Measurements from ENCODE around the gene RNF8.

RNF8 gene

GRCh38 chr6:37357860-37358259 lies 4.1 kb downstream of the RNF8 start:
- no peaks in the 10 kb centered on the region for H3K9me3 Mint-ChIP-seq
- H3K4me3 Mint-ChIP-seq: no peak overlapping the region
- H3K36me3 Mint-ChIP-seq (ENCODE audit: low read depth): peaks cover 13% of the 10 kb centered on the region
- H3K4me1 Mint-ChIP-seq (ENCODE audit: low read depth): peaks cover 20% of the 10 kb centered on the region
- H3K27me3 Mint-ChIP-seq (ENCODE audit: low read depth): peaks cover 3% of the 10 kb centered on the region
- DNase-seq (ENCODE audit: low spot score): no peak
- H3K27ac Mint-ChIP-seq: no peak overlapping the region

- Mint-ChIP-seq H3K4me1 (ENCODE audit: low read depth) (peaks cover 15% of the 10 kb centered on the region), H3K9me3 (no peaks in the 10 kb centered on the region), H3K27me3 (ENCODE audit: low read depth) (peaks cover 3% of the 10 kb centered on the region), H3K4me3 (no peak overlapping the region), H3K36me3 (ENCODE audit: low read depth) (peaks cover 16% of the 10 kb centered on the region), H3K27ac (no peak overlapping the region)
- DNase-seq (ENCODE audit: low spot score): no peak
Observed at GRCh38 chr6:37359039-37359438, 5.3 kb downstream of the RNF8 start.

GRCh38 chr6:37362101-37362828 lies 8.5 kb downstream of the RNF8 start:
- H3K27ac Mint-ChIP-seq: no peak overlapping the region
- no peak overlapping the region for H3K4me3 Mint-ChIP-seq
- H3K9me3 Mint-ChIP-seq: no peaks in the 10 kb centered on the region
- H3K27me3 Mint-ChIP-seq (ENCODE audit: low read depth): no peaks in the 10 kb centered on the region
- H3K36me3 Mint-ChIP-seq (ENCODE audit: low read depth): peaks cover 10% of the 10 kb centered on the region
- H3K4me1 Mint-ChIP-seq (ENCODE audit: low read depth): peaks cover 2% of the 10 kb centered on the region
- DNase-seq (ENCODE audit: low spot score): no peak

- Mint-ChIP-seq H3K9me3 (no peaks in the 10 kb centered on the region), H3K27ac (no peak overlapping the region), H3K4me3 (no peak overlapping the region), H3K27me3 (ENCODE audit: low read depth) (no peaks in the 10 kb centered on the region), H3K4me1 (ENCODE audit: low read depth) (peaks cover 9% of the 10 kb centered on the region), H3K36me3 (ENCODE audit: low read depth) (peaks cover 29% of the 10 kb centered on the region)
- DNase-seq (ENCODE audit: low spot score): no peak
Observed at GRCh38 chr6:37365791-37366190, 12.0 kb downstream of the RNF8 start.

- no peak overlapping the region for H3K4me3 Mint-ChIP-seq
- H3K27me3 Mint-ChIP-seq (ENCODE audit: low read depth): no peaks in the 10 kb centered on the region
- H3K36me3 Mint-ChIP-seq (ENCODE audit: low read depth): peaks cover 25% of the 10 kb centered on the region
- peaks cover 9% of the 10 kb centered on the region for H3K4me1 Mint-ChIP-seq (ENCODE audit: low read depth)
- H3K27ac Mint-ChIP-seq: no peak overlapping the region
- no peak for DNase-seq (ENCODE audit: low spot score)
- H3K9me3 Mint-ChIP-seq: no peaks in the 10 kb centered on the region
Observed at GRCh38 chr6:37366910-37367309, 13.1 kb downstream of the RNF8 start.

GRCh38 chr6:37368961-37369320 lies 15.2 kb downstream of the RNF8 start:
- no peaks in the 10 kb centered on the region for H3K9me3 Mint-ChIP-seq
- H3K4me3 Mint-ChIP-seq: no peak overlapping the region
- H3K36me3 Mint-ChIP-seq (ENCODE audit: low read depth): peaks cover 21% of the 10 kb centered on the region
- no peaks in the 10 kb centered on the region for H3K27me3 Mint-ChIP-seq (ENCODE audit: low read depth)
- H3K4me1 Mint-ChIP-seq (ENCODE audit: low read depth): peaks cover 9% of the 10 kb centered on the region
- DNase-seq (ENCODE audit: low spot score): no peak
- H3K27ac Mint-ChIP-seq: no peak overlapping the region

- H3K4me3 Mint-ChIP-seq: no peak overlapping the region
- peaks cover 26% of the 10 kb centered on the region for H3K36me3 Mint-ChIP-seq (ENCODE audit: low read depth)
Observed at GRCh38 chr6:37369321-37370201, 15.8 kb downstream of the RNF8 start.

GRCh38 chr6:37371154-37372083 lies 17.6 kb downstream of the RNF8 start:
- DNase-seq (ENCODE audit: low spot score): no peak
- Mint-ChIP-seq H3K27ac (no peak overlapping the region), H3K9me3 (no peaks in the 10 kb centered on the region), H3K4me3 (no peak overlapping the region), H3K27me3 (ENCODE audit: low read depth) (no peaks in the 10 kb centered on the region), H3K36me3 (ENCODE audit: low read depth) (peaks cover 26% of the 10 kb centered on the region), H3K4me1 (ENCODE audit: low read depth) (peaks cover 9% of the 10 kb centered on the region)

More at GRCh38 chr6:37369321-37370201, 15.8 kb downstream of the RNF8 start:
- H3K27ac Mint-ChIP-seq: no peak overlapping the region
- no peaks in the 10 kb centered on the region for H3K9me3 Mint-ChIP-seq
- no peaks in the 10 kb centered on the region for H3K27me3 Mint-ChIP-seq (ENCODE audit: low read depth)
- peaks cover 9% of the 10 kb centered on the region for H3K4me1 Mint-ChIP-seq (ENCODE audit: low read depth)
- DNase-seq (ENCODE audit: low spot score): no peak

- Mint-ChIP-seq H3K27ac (no peak overlapping the region), H3K4me3 (no peak overlapping the region), H3K27me3 (ENCODE audit: low read depth) (no peaks in the 10 kb centered on the region)
Observed at GRCh38 chr6:37372116-37372515, 18.3 kb downstream of the RNF8 start.

GRCh38 chr6:37373822-37374471 lies 20.2 kb downstream of the RNF8 start:
- Mint-ChIP-seq H3K4me1 (ENCODE audit: low read depth) (peaks cover 4% of the 10 kb centered on the region), H3K9me3 (no peaks in the 10 kb centered on the region), H3K36me3 (ENCODE audit: low read depth) (peaks cover 23% of the 10 kb centered on the region), H3K4me3 (no peak overlapping the region), H3K27ac (no peak overlapping the region), H3K27me3 (ENCODE audit: low read depth) (no peaks in the 10 kb centered on the region)
- DNase-seq (ENCODE audit: low spot score): no peak

More at GRCh38 chr6:37372116-37372515, 18.3 kb downstream of the RNF8 start:
- peaks cover 9% of the 10 kb centered on the region for H3K4me1 Mint-ChIP-seq (ENCODE audit: low read depth)
- DNase-seq (ENCODE audit: low spot score): no peak
- H3K36me3 Mint-ChIP-seq (ENCODE audit: low read depth): peaks cover 26% of the 10 kb centered on the region
- no peaks in the 10 kb centered on the region for H3K9me3 Mint-ChIP-seq

GRCh38 chr6:37375376-37375775 lies 21.6 kb downstream of the RNF8 start:
- no peak overlapping the region for H3K4me3 Mint-ChIP-seq
- DNase-seq (ENCODE audit: low spot score): no peak
- no peak overlapping the region for H3K27ac Mint-ChIP-seq
- H3K36me3 Mint-ChIP-seq (ENCODE audit: low read depth): peaks cover 14% of the 10 kb centered on the region
- no peaks in the 10 kb centered on the region for H3K9me3 Mint-ChIP-seq
- no peaks in the 10 kb centered on the region for H3K4me1 Mint-ChIP-seq (ENCODE audit: low read depth)
- H3K27me3 Mint-ChIP-seq (ENCODE audit: low read depth): no peaks in the 10 kb centered on the region

GRCh38 chr6:37376078-37376743 lies 22.4 kb downstream of the RNF8 start:
- Mint-ChIP-seq H3K27ac (no peak overlapping the region), H3K4me1 (ENCODE audit: low read depth) (no peaks in the 10 kb centered on the region), H3K4me3 (no peak overlapping the region), H3K36me3 (ENCODE audit: low read depth) (peaks cover 13% of the 10 kb centered on the region), H3K27me3 (ENCODE audit: low read depth) (no peaks in the 10 kb centered on the region), H3K9me3 (no peaks in the 10 kb centered on the region)
- DNase-seq (ENCODE audit: low spot score): no peak

GRCh38 chr6:37381579-37381978 lies 27.8 kb downstream of the RNF8 start:
- Mint-ChIP-seq H3K36me3 (ENCODE audit: low read depth) (peaks cover 24% of the 10 kb centered on the region), H3K27ac (no peak overlapping the region), H3K4me1 (ENCODE audit: low read depth) (no peaks in the 10 kb centered on the region), H3K4me3 (no peak overlapping the region), H3K9me3 (no peaks in the 10 kb centered on the region), H3K27me3 (ENCODE audit: low read depth) (no peaks in the 10 kb centered on the region)
- DNase-seq (ENCODE audit: low spot score): peak; percentile 10
